Thyroid gland (tissue), 4 donors: ENCODE data around the gene PLXNC1.

Source experiments
- POLR2A ChIP-seq, 2 donors: fragments of 450-650 bp; IDR thresholded peaks; one replicate each; pipeline ENCODE4 v1.6.1; 2017; ENCODE audit warnings: antibody characterized with exemption in 2 of 2, mild to moderate bottlenecking in 2 of 2, moderate library complexity in 1 of 2
- TF ChIP-seq, protein P1 (sequence below), 6 experiments: fragments of 200-600 bp in 3 of 6; fragments of 450-650 bp in 3 of 6; sonication (generic) in 3 of 6; IDR thresholded peaks; one replicate each; pipeline ENCODE4 v1.5.1; 2016 to 2019; ENCODE audit warnings: antibody characterized with exemption in 6 of 6, mild to moderate bottlenecking in 2 of 6, inconsistent platforms in 1 of 6, moderate library complexity in 1 of 6

DNA sequence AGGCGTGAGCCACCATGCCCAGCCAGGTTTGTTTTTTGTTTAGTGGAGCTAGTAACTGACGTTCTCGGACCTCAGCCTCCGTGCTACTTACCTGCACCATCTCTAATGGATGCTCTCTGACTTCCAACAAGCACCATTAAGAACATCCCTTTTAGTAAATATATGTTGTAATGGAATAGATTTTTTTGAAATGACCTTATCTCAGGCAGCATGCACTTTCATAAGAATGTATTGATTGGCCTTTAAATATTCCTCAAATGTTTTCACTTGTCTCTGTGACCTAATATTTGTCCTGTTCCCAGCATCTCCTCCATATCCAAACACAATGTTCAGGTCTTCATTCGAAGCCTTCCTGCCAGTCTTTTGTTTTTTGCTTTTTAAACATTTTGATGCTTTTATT lies 51.7 kb downstream of the PLXNC1 start:
- no peak for TF ChIP-seq POLR2A (IDR thresholded peaks at IDR 0.05)
- TF ChIP-seq, protein P1, sequence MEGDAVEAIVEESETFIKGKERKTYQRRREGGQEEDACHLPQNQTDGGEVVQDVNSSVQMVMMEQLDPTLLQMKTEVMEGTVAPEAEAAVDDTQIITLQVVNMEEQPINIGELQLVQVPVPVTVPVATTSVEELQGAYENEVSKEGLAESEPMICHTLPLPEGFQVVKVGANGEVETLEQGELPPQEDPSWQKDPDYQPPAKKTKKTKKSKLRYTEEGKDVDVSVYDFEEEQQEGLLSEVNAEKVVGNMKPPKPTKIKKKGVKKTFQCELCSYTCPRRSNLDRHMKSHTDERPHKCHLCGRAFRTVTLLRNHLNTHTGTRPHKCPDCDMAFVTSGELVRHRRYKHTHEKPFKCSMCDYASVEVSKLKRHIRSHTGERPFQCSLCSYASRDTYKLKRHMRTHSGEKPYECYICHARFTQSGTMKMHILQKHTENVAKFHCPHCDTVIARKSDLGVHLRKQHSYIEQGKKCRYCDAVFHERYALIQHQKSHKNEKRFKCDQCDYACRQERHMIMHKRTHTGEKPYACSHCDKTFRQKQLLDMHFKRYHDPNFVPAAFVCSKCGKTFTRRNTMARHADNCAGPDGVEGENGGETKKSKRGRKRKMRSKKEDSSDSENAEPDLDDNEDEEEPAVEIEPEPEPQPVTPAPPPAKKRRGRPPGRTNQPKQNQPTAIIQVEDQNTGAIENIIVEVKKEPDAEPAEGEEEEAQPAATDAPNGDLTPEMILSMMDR (IDR thresholded peaks at IDR 0.05): no peak
